Small intestine (tissue), 7 donors: ENCODE results near the gene KHDRBS2. TPM values are rescaled to one million over a fixed set of nuclear protein-coding genes. Genes with fewer than 3 reads are reported as not detected.

Experiments
- DNase-seq, 2 donors: peaks; one replicate each; pipeline versions ENCODE4 v3.0.0 to v3.0.0-alpha.2; 2013
- FAIRE-seq: peaks from 2 replicates; lab custom pipeline; 2012; peaks lifted over from hg19 to GRCh38; lab: Jason Lieb, UNC
- H3K27ac ChIP-seq, 3 donors: one replicate each; pipeline ENCODE4 v1.5.1; 2013; ENCODE audit warnings: low read length in 2 of 3, mild to moderate bottlenecking in 2 of 3, control low read depth in 1 of 3, inconsistent platforms in 1 of 3, low read depth in 1 of 3, moderate library complexity in 1 of 3
- H3K27me3 ChIP-seq, 3 donors: one replicate each; pipeline ENCODE4 v1.6.1; 2013; ENCODE audit warnings: low read length in 3 of 3, inconsistent platforms in 1 of 3; ENCODE audit not compliant: control insufficient read depth in 3 of 3, insufficient read depth in 3 of 3
- H3K36me3 ChIP-seq, 3 donors: one replicate each; pipeline ENCODE4 v1.6.1; 2013; ENCODE audit warnings: low read length in 3 of 3, inconsistent platforms in 1 of 3, low read depth in 1 of 3, mild to moderate bottlenecking in 1 of 3, moderate library complexity in 1 of 3; ENCODE audit not compliant: control insufficient read depth in 3 of 3, insufficient read depth in 2 of 3
- H3K4me1 ChIP-seq, 3 donors: one replicate each; pipeline ENCODE4 v1.6.1; 2013; ENCODE audit warnings: low read length in 2 of 3, inconsistent platforms in 1 of 3, low read depth in 1 of 3, mild to moderate bottlenecking in 1 of 3, moderate library complexity in 1 of 3; ENCODE audit not compliant: control insufficient read depth in 3 of 3, insufficient read depth in 2 of 3
- H3K4me3 ChIP-seq, 3 donors: one replicate each; pipeline ENCODE4 v1.5.1; 2013; ENCODE audit warnings: low read length in 3 of 3, control low read depth in 1 of 3, inconsistent platforms in 1 of 3, low read depth in 1 of 3, mild to moderate bottlenecking in 1 of 3, moderate library complexity in 1 of 3
- H3K9me3 ChIP-seq, 2 donors: one replicate each; pipeline ENCODE4 v1.6.1; 2013; ENCODE audit warnings: low read depth in 1 of 2, low read length in 1 of 2; ENCODE audit not compliant: control insufficient read depth in 2 of 2, insufficient read depth in 1 of 2
- WGBS, 3 donors: extraction: QIAGEN DNeasy Blood & Tissue Kit; methylation state at CpG; one replicate each; pipeline ENCODE4 v1.1.7; 2013; 5-methylcytosine and 5-hydroxymethylcytosine counted together
- polyA plus RNA-seq, 4 donors: library from polyadenylated mRNA; stranded (reverse) in 3 of 4; unstranded in 1 of 4; fragments of 200-250 nt in 3 of 4; fragments of 120-200 nt in 1 of 4; gene quantifications; one replicate each; pipeline versions ENCODE4 v1.2.1 to v1.2.3, GENCODE V29; 2013
- donor health status: healthy with polysubstance abuse.
- donor health status: control.
- donor health status: control.
- donor health status: Bipolar disorder and iron deficiency.
- donor health status: healthy.

Gene KHDRBS2
- polyA plus RNA-seq, 4 donors: 0.19 to 9.0 TPM; not detected in 2

GRCh38 chr6:62262283-62262682 lies 23.7 kb downstream of the KHDRBS2 start:
- Histone ChIP-seq H3K27ac (no peak overlapping the region), H3K36me3 (no peaks in the 10 kb centered on the region), H3K27me3 (no peaks in the 10 kb centered on the region), H3K4me1 (no peaks in the 10 kb centered on the region), H3K4me3 (no peak overlapping the region), H3K9me3 (no peaks in the 10 kb centered on the region)
- DNase-seq (no peak), FAIRE-seq (no peak)
- WGBS, 3 donors: 74 to 92% (median 76%) methylated on average over 3 of the region's 3 CpGs

DNA sequence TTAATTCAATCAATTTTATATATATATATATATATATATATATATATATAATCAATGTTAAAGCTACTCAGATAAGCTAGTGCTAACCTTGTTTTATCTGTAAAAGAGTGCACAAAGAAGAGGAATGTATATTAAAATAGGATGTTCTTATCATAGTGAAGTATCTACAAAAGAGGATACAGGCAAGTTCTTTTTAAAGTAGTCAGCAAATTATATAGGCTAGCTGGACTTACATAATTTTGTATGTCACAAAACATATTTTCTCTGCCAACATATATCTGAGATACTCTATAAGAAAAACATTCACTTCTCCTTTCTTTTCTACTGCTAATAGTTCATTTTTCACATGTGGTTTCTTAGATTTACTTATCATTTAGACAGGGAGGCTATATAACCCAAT lies 39.9 kb downstream of the KHDRBS2 start:
- no peak overlapping the region for H3K27ac ChIP-seq
- H3K9me3 ChIP-seq: no peaks in the 10 kb centered on the region
- H3K27me3 ChIP-seq: no peaks in the 10 kb centered on the region
- DNase-seq (no peak), FAIRE-seq (no peak)
- H3K4me3 ChIP-seq: no peak overlapping the region
- H3K4me1 ChIP-seq: no peaks in the 10 kb centered on the region
- H3K36me3 ChIP-seq: no peaks in the 10 kb centered on the region

- 92 to 94% (median 92%) methylated on average over 5 of the region's 5 CpGs for WGBS, 3 donors
- H3K27ac ChIP-seq: no peak overlapping the region
- DNase-seq (no peak), FAIRE-seq (no peak)
- peaks cover 0 to 6% (median 0%) of the 10 kb centered on the region in 3 donors for H3K36me3 ChIP-seq
- no peaks in the 10 kb centered on the region for H3K27me3 ChIP-seq
- H3K4me3 ChIP-seq: no peak overlapping the region
- H3K9me3 ChIP-seq: peaks cover 0 to 3% of the 10 kb centered on the region in 2 donors
- no peaks in the 10 kb centered on the region for H3K4me1 ChIP-seq
These were observed 49.2 kb downstream of the KHDRBS2 start for GRCh38 chr6:62236784-62237183.

DNA sequence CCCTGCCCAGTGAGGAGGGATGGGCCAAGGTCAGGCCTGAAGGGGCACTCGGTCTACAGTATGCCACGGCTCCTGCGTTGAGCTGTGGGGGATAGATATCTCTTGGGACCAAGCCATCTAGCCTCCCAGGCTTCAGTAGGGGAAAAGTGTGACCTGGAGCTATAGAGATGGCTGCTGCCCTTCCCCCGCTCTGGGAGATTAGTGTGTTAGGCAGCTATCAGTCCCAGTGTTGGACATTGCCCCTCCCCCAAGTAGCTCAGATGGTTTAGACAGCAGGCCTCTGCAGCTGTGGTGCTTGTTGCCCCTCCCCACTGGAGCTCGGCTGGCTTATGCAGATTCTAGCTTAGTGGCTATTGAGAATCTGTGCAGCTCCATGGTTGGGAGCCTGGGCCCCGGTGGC lies 56.8 kb downstream of the KHDRBS2 start:
- H3K27me3 ChIP-seq: no peaks in the 10 kb centered on the region
- no peaks in the 10 kb centered on the region for H3K4me1 ChIP-seq
- H3K27ac ChIP-seq: no peak overlapping the region
- DNase-seq (no peak), FAIRE-seq (no peak)
- H3K36me3 ChIP-seq: peaks cover 0 to 10% (median 0%) of the 10 kb centered on the region in 3 donors
- WGBS, 3 donors: 90 to 93% (median 91%) methylated on average over 5 to 6 of the region's 6 CpGs
- H3K4me3 ChIP-seq: no peak overlapping the region
- peaks cover 3 to 18% of the 10 kb centered on the region in 2 donors for H3K9me3 ChIP-seq

DNA sequence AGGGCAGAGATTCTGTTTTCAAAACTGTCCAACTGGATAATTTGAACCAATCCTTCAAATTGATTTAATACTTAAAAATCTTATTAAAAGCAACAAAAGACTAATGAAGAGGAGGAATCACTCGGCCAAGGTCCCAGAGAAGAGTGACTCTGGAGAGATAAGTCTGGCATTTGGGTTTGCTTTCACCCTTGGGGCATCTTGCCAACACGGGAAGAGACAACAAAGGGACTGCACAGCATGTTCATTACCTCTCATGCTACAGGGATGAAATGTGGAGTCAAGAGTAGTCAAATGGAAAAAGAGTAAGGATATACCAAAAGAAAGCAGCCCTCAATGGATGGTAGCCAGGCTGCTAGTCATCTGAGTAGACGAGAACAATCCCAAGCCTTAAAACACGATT lies 68.2 kb downstream of the KHDRBS2 start:
- Histone ChIP-seq H3K36me3 (no peaks in the 10 kb centered on the region), H3K4me1 (no peaks in the 10 kb centered on the region), H3K4me3 (no peak overlapping the region), H3K27ac (no peak overlapping the region), H3K27me3 (no peaks in the 10 kb centered on the region), H3K9me3 (peaks cover 0 to 9% of the 10 kb centered on the region in 2 donors)
- DNase-seq (no peak), FAIRE-seq (no peak)
- 81 to 85% (median 82%) methylated on average over 4 of the region's 4 CpGs for WGBS, 3 donors

DNA sequence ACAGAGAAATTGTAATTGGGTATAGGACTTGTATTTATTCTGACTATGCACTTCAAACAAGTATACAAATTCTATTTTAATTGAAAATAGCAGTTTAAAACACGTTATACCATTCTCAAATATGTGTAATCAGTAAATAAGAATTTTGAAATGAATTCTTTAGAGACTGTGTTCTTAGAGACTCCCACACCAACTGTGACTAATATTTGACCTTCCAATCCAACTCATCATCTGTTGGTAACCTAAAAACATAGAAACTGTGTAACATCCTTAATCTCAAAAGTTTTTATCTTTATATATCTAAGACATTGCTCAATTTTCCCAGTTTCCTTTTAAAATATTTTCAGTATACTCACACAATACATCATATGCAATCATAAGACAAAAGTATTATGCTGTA lies 83.9 kb downstream of the KHDRBS2 start:
- FAIRE-seq (no peak), DNase-seq (no peak)
- Histone ChIP-seq H3K4me3 (no peak overlapping the region), H3K4me1 (no peaks in the 10 kb centered on the region), H3K36me3 (no peaks in the 10 kb centered on the region), H3K27ac (no peak overlapping the region), H3K9me3 (no peaks in the 10 kb centered on the region), H3K27me3 (no peaks in the 10 kb centered on the region)
- WGBS, 3 donors: 29 to 60% (median 50%) methylated on average over 1 of the region's 1 CpG

- no peak overlapping the region for H3K4me3 ChIP-seq
- DNase-seq (no peak), FAIRE-seq (no peak)
- H3K36me3 ChIP-seq: no peaks in the 10 kb centered on the region
- H3K9me3 ChIP-seq: no peaks in the 10 kb centered on the region
- H3K27me3 ChIP-seq: no peaks in the 10 kb centered on the region
- WGBS, 3 donors: 71 to 87% (median 74%) methylated on average over 1 of the region's 1 CpG
- H3K27ac ChIP-seq: no peak overlapping the region
- no peaks in the 10 kb centered on the region for H3K4me1 ChIP-seq
These were observed 93.4 kb downstream of the KHDRBS2 start for GRCh38 chr6:62192593-62192992.

DNA sequence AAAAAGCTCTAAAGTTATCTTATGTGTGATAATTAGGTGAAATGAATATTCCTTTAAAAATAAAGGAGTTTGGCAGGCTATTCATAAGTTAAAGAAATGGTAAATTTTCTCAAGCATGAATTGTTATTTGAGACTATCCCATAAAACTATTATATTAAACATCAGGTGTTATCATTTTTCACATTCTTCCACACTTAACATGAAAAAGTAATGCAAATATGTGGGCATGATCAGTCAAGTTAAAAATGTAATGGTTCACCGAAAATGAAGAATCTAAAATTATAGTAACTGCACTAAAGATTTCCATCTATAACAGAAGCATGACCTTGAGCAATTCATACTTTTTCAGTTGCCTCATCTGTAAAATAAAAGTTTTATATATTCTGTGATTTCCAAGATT lies 110.8 kb downstream of the KHDRBS2 start:
- Histone ChIP-seq H3K27ac (no peak overlapping the region), H3K4me3 (no peak overlapping the region), H3K9me3 (peaks cover 3 to 5% of the 10 kb centered on the region in 2 donors), H3K27me3 (no peaks in the 10 kb centered on the region), H3K4me1 (no peaks in the 10 kb centered on the region), H3K36me3 (peaks cover 0 to 6% (median 0%) of the 10 kb centered on the region in 3 donors)
- 78 to 94% (median 87%) methylated on average over 1 of the region's 1 CpG for WGBS, 3 donors
- DNase-seq: no peak
- no peak for FAIRE-seq

GRCh38 chr6:62174548-62174947 lies 111.5 kb downstream of the KHDRBS2 start:
- Histone ChIP-seq H3K27ac (no peak overlapping the region), H3K27me3 (no peaks in the 10 kb centered on the region), H3K4me1 (no peaks in the 10 kb centered on the region), H3K36me3 (peaks cover 0 to 9% (median 0%) of the 10 kb centered on the region in 3 donors), H3K9me3 (peaks cover 3 to 5% of the 10 kb centered on the region in 2 donors), H3K4me3 (no peak overlapping the region)
- FAIRE-seq: no peak
- no peak for DNase-seq
